Measurements from ENCODE around the gene PARP12.

PARP12 gene

GRCh38 chr7:139985811-139986210 is 76.9 kb downstream of the PARP12 start:
- no peak overlapping the region for H2AFZ ChIP-seq (ENCODE audit: low read depth, low read length)
- peaks cover 17% of the 10 kb centered on the region for H3K27me3 ChIP-seq (ENCODE audit: insufficient read depth, low read length)
- H3K36me3 ChIP-seq (ENCODE audit: insufficient read depth, low read length), result no peaks in the 10 kb centered on the region
- H3K4me3 ChIP-seq (ENCODE audit: low read length), result no peak overlapping the region
- peaks cover 4% of the 10 kb centered on the region for H3K4me1 ChIP-seq (ENCODE audit: insufficient read depth, low read length)
- H3K9me3 ChIP-seq (ENCODE audit: low read length), result no peaks in the 10 kb centered on the region

- Histone ChIP-seq H3K4me3 (ENCODE audit: low read length) (no peak overlapping the region), H3K36me3 (ENCODE audit: insufficient read depth, low read length) (no peaks in the 10 kb centered on the region), H3K4me1 (ENCODE audit: insufficient read depth, low read length) (peaks cover 4% of the 10 kb centered on the region), H3K9me3 (ENCODE audit: low read length) (no peaks in the 10 kb centered on the region), H2AFZ (ENCODE audit: low read depth, low read length) (no peak overlapping the region), H3K27me3 (ENCODE audit: insufficient read depth, low read length) (peaks cover 17% of the 10 kb centered on the region)
Observed at GRCh38 chr7:139984642-139985539, 77.9 kb downstream of the PARP12 start.

- no peak overlapping the region for H3K4me3 ChIP-seq (ENCODE audit: low read length)
- H3K36me3 ChIP-seq (ENCODE audit: insufficient read depth, low read length), result no peaks in the 10 kb centered on the region
- peaks cover 4% of the 10 kb centered on the region for H3K4me1 ChIP-seq (ENCODE audit: insufficient read depth, low read length)
- peaks cover 4% of the 10 kb centered on the region for H3K27me3 ChIP-seq (ENCODE audit: insufficient read depth, low read length)
- H2AFZ ChIP-seq (ENCODE audit: low read depth, low read length), result no peak overlapping the region
- no peaks in the 10 kb centered on the region for H3K9me3 ChIP-seq (ENCODE audit: low read length)
Observed at GRCh38 chr7:139982927-139983920, 79.5 kb downstream of the PARP12 start.

GRCh38 chr7:139981511-139981895 is 81.2 kb downstream of the PARP12 start:
- H2AFZ ChIP-seq (ENCODE audit: low read depth, low read length), result no peak overlapping the region
- no peaks in the 10 kb centered on the region for H3K36me3 ChIP-seq (ENCODE audit: insufficient read depth, low read length)
- peaks cover 4% of the 10 kb centered on the region for H3K4me1 ChIP-seq (ENCODE audit: insufficient read depth, low read length)
- H3K27me3 ChIP-seq (ENCODE audit: insufficient read depth, low read length), result peaks cover 2% of the 10 kb centered on the region
- H3K9me3 ChIP-seq (ENCODE audit: low read length), result no peaks in the 10 kb centered on the region
- no peak overlapping the region for H3K4me3 ChIP-seq (ENCODE audit: low read length)

- H3K4me1 ChIP-seq (ENCODE audit: insufficient read depth, low read length), result peaks cover 8% of the 10 kb centered on the region
- no peaks in the 10 kb centered on the region for H3K27me3 ChIP-seq (ENCODE audit: insufficient read depth, low read length)
- no peaks in the 10 kb centered on the region for H3K36me3 ChIP-seq (ENCODE audit: insufficient read depth, low read length)
- H3K9me3 ChIP-seq (ENCODE audit: low read length), result no peaks in the 10 kb centered on the region
- H2AFZ ChIP-seq (ENCODE audit: low read depth, low read length), result no peak overlapping the region
- no peak overlapping the region for H3K4me3 ChIP-seq (ENCODE audit: low read length)
Observed at GRCh38 chr7:139976838-139977656, 85.7 kb downstream of the PARP12 start.

GRCh38 chr7:139976055-139976837 is 86.5 kb downstream of the PARP12 start:
- H3K9me3 ChIP-seq (ENCODE audit: low read length), result no peaks in the 10 kb centered on the region
- H3K4me3 ChIP-seq (ENCODE audit: low read length), result no peak overlapping the region
- peaks cover 12% of the 10 kb centered on the region for H3K4me1 ChIP-seq (ENCODE audit: insufficient read depth, low read length)
- no peaks in the 10 kb centered on the region for H3K36me3 ChIP-seq (ENCODE audit: insufficient read depth, low read length)
- H3K27me3 ChIP-seq (ENCODE audit: insufficient read depth, low read length), result no peaks in the 10 kb centered on the region
- H2AFZ ChIP-seq (ENCODE audit: low read depth, low read length), result no peak overlapping the region

- H3K4me1 ChIP-seq (ENCODE audit: insufficient read depth, low read length), result peaks cover 17% of the 10 kb centered on the region
Observed at GRCh38 chr7:139974179-139974811, 88.5 kb downstream of the PARP12 start.

More at GRCh38 chr7:139974179-139974811, 88.5 kb downstream of the PARP12 start:
- Histone ChIP-seq H3K9me3 (ENCODE audit: low read length) (no peaks in the 10 kb centered on the region), H2AFZ (ENCODE audit: low read depth, low read length) (no peak overlapping the region), H3K4me3 (ENCODE audit: low read length) (no peak overlapping the region), H3K36me3 (ENCODE audit: insufficient read depth, low read length) (no peaks in the 10 kb centered on the region), H3K27me3 (ENCODE audit: insufficient read depth, low read length) (no peaks in the 10 kb centered on the region)
